HepG2 (cell line): ENCODE data around the gene AUP1. TPM values are rescaled to one million over a fixed set of nuclear protein-coding genes. Genes with fewer than 3 reads are reported as not detected.

Experiments
- ARNT2 ChIP-seq: sonication (generic); formaldehyde crosslinking; IDR thresholded peaks from 2 replicates; pipeline ENCODE4 v1.8.0; 2022; ENCODE audit warnings: mild to moderate bottlenecking, low read depth, missing genetic modification reagents, moderate library complexity
- HMG20B ChIP-seq: conservative IDR thresholded peaks from 2 replicates; pipeline ENCODE4 v1.6.1; 2016; ENCODE audit warnings: missing genetic modification reagents, missing compliant biosample characterization
- IKZF5 ChIP-seq: IDR thresholded peaks from 2 replicates; pipeline ENCODE4 v1.6.1; 2018; ENCODE audit warnings: missing genetic modification reagents, mild to moderate bottlenecking, missing compliant biosample characterization
- MIXL1 ChIP-seq: IDR thresholded peaks from 2 replicates; pipeline ENCODE4 v1.6.1; 2016
- PATZ1 ChIP-seq: sonication (generic); formaldehyde crosslinking; IDR thresholded peaks from 2 replicates; pipeline ENCODE4 v1.4.0; 2020; ENCODE audit warnings: missing genetic modification reagents
- RNF2 ChIP-seq: fragments of 450-650 bp; conservative IDR thresholded peaks from 2 replicates; pipeline ENCODE4 v1.6.1; 2016; ENCODE audit warnings: low read depth
- SIN3B ChIP-seq: fragments of 150-350 bp; IDR thresholded peaks from 2 replicates; pipeline ENCODE4 v1.6.1; 2014; ENCODE audit warnings: low read length
- ZNF484 ChIP-seq: sonication (generic); formaldehyde crosslinking; IDR thresholded peaks from 2 replicates; pipeline ENCODE4 v1.5.1; 2020; ENCODE audit warnings: mild to moderate bottlenecking, low read depth, missing genetic modification reagents, borderline replicate concordance
- ZNF570 ChIP-seq: sonication (generic); formaldehyde crosslinking; IDR thresholded peaks from 2 replicates; pipeline ENCODE4 v1.4.0; 2020; ENCODE audit warnings: mild to moderate bottlenecking, missing genetic modification reagents, borderline replicate concordance
- polyA plus RNA-seq, 8 experiments: library from polyadenylated mRNA; depleted of rRNA in 3 of 8; stranded (reverse) in 7 of 8; unstranded in 1 of 8; fragments of >200 nt; fragmentation: Illumina TruSeq in 4 of 8; extraction: Trizol in 4 of 8; gene quantifications; 2 replicates each; pipeline versions ENCODE4 v1.2.1 to v1.2.3, GENCODE V29; 2011 to 2016; ENCODE audit warnings: low read depth in 4 of 8, missing spikeins in 1 of 8, mixed read lengths in 1 of 8; ENCODE audit not compliant: insufficient read depth in 1 of 8
- total RNA-seq, 5 experiments: library from RNA; depleted of rRNA; stranded (reverse); fragments of >200 nt; fragmentation: Illumina TruSeq; extraction: Trizol; gene quantifications; 2 replicates each; pipeline ENCODE4 v1.2.3, GENCODE V29; 2016; ENCODE audit warnings: low read depth in 1 of 5
- TF ChIP-seq, protein P1 (sequence below): sonication (generic); formaldehyde crosslinking; IDR thresholded peaks from 2 replicates; pipeline ENCODE4 v1.4.0; 2020; ENCODE audit warnings: mild to moderate bottlenecking, missing genetic modification reagents, borderline replicate concordance
- TF ChIP-seq, protein P2 (sequence below), 2 experiments: sonication (generic) in 1 of 2; formaldehyde crosslinking in 1 of 2; IDR thresholded peaks; 2 replicates each; pipeline versions ENCODE4 v1.5.1 to v1.6.1; 2011 to 2020; ENCODE audit warnings: borderline replicate concordance in 1 of 2, low read depth in 1 of 2, low read length in 1 of 2, mild to moderate bottlenecking in 1 of 2, missing genetic modification reagents in 1 of 2, moderate library complexity in 1 of 2
- TF ChIP-seq, protein P3 (sequence below): sonication (generic); formaldehyde crosslinking; IDR thresholded peaks from 2 replicates; pipeline ENCODE4 v1.4.0; 2020; ENCODE audit warnings: missing genetic modification reagents
- TF ChIP-seq, protein P4 (sequence below): sonication (generic); formaldehyde crosslinking; IDR thresholded peaks from 2 replicates; pipeline ENCODE4 v1.4.0; 2020; ENCODE audit warnings: missing genetic modification reagents, low read depth, mild to moderate bottlenecking, borderline replicate concordance

Gene AUP1
- total and polyA plus RNA-seq, 2 of the 13 experiments (the other 11 are each of a cell fraction or from before 2014, with no cell fraction given): 174 to 267 TPM

- TF ChIP-seq, protein P1, sequence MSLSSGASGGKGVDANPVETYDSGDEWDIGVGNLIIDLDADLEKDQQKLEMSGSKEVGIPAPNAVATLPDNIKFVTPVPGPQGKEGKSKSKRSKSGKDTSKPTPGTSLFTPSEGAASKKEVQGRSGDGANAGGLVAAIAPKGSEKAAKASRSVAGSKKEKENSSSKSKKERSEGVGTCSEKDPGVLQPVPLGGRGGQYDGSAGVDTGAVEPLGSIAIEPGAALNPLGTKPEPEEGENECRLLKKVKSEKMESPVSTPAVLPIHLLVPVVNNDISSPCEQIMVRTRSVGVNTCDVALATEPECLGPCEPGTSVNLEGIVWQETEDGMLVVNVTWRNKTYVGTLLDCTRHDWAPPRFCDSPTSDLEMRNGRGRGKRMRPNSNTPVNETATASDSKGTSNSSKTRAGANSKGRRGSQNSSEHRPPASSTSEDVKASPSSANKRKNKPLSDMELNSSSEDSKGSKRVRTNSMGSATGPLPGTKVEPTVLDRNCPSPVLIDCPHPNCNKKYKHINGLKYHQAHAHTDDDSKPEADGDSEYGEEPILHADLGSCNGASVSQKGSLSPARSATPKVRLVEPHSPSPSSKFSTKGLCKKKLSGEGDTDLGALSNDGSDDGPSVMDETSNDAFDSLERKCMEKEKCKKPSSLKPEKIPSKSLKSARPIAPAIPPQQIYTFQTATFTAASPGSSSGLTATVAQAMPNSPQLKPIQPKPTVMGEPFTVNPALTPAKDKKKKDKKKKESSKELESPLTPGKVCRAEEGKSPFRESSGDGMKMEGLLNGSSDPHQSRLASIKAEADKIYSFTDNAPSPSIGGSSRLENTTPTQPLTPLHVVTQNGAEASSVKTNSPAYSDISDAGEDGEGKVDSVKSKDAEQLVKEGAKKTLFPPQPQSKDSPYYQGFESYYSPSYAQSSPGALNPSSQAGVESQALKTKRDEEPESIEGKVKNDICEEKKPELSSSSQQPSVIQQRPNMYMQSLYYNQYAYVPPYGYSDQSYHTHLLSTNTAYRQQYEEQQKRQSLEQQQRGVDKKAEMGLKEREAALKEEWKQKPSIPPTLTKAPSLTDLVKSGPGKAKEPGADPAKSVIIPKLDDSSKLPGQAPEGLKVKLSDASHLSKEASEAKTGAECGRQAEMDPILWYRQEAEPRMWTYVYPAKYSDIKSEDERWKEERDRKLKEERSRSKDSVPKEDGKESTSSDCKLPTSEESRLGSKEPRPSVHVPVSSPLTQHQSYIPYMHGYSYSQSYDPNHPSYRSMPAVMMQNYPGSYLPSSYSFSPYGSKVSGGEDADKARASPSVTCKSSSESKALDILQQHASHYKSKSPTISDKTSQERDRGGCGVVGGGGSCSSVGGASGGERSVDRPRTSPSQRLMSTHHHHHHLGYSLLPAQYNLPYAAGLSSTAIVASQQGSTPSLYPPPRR (CRISPR knock-in tag): peak; percentile 71; the same call in 1 of the 2 replicates
- no peak for TF ChIP-seq RNF2
- TF ChIP-seq ZNF484 (CRISPR knock-in tag): no peak
- TF ChIP-seq, protein P2, sequence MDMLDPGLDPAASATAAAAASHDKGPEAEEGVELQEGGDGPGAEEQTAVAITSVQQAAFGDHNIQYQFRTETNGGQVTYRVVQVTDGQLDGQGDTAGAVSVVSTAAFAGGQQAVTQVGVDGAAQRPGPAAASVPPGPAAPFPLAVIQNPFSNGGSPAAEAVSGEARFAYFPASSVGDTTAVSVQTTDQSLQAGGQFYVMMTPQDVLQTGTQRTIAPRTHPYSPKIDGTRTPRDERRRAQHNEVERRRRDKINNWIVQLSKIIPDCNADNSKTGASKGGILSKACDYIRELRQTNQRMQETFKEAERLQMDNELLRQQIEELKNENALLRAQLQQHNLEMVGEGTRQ (IDR thresholded peaks at IDR 0.05; ENCODE audit: low read depth, low read length): no peak
- TF ChIP-seq, protein P2 (CRISPR knock-in tag; IDR thresholded peaks at IDR 0.05; ENCODE audit: borderline replicate concordance): no peak
- 0 out of 2 replicates have a peak, but pooled peaks have one; percentile 30 for TF ChIP-seq ZNF570
- peak; percentile 13; the same call in 1 of the 2 replicates for TF ChIP-seq HMG20B
- TF ChIP-seq PATZ1 (CRISPR knock-in tag): peak; percentile 70; the same call in 1 of the 2 replicates
- TF ChIP-seq SIN3B: no peak
- 0 out of 2 replicates have a peak, but pooled peaks have one; percentile 11 for TF ChIP-seq ARNT2 (CRISPR knock-in tag)
- 0 out of 2 replicates have a peak, but pooled peaks have one; percentile 46 for TF ChIP-seq MIXL1 (CRISPR knock-in tag)
- TF ChIP-seq, protein P3, sequence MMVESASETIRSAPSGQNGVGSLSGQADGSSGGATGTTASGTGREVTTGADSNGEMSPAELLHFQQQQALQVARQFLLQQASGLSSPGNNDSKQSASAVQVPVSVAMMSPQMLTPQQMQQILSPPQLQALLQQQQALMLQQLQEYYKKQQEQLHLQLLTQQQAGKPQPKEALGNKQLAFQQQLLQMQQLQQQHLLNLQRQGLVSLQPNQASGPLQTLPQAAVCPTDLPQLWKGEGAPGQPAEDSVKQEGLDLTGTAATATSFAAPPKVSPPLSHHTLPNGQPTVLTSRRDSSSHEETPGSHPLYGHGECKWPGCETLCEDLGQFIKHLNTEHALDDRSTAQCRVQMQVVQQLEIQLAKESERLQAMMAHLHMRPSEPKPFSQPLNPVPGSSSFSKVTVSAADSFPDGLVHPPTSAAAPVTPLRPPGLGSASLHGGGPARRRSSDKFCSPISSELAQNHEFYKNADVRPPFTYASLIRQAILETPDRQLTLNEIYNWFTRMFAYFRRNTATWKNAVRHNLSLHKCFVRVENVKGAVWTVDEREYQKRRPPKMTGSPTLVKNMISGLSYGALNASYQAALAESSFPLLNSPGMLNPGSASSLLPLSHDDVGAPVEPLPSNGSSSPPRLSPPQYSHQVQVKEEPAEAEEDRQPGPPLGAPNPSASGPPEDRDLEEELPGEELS (CRISPR knock-in tag): peak; percentile 31; the same call in 1 of the 2 replicates
- peak; percentile 8; the same call in 1 of the 2 replicates for TF ChIP-seq IKZF5 (CRISPR knock-in tag)
- TF ChIP-seq, protein P4, sequence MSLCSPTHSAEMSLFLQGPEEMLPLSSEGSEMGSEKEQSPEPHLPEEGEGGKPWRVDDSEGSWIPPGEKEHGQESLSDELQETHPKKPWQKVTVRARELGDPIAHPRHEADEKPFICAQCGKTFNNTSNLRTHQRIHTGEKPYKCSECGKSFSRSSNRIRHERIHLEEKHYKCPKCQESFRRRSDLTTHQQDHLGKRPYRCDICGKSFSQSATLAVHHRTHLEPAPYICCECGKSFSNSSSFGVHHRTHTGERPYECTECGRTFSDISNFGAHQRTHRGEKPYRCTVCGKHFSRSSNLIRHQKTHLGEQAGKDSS (CRISPR knock-in tag): 0 out of 2 replicates have a peak, but pooled peaks have one; percentile 32
These were observed 32.3 kb downstream of the AUP1 start (continued) for GRCh38 chr2:74496997-74497776.
